Measurements from ENCODE around the gene RAPH1.
A peak's percentile ranks its signal among the peaks of the same experiment; 100 is the strongest.
"Not testable (repeated sequence)": the region's sequence is repeated elsewhere in the genome, so short reads cannot be mapped to it uniquely, and the experiment has no call there.

RAPH1 gene

DNA sequence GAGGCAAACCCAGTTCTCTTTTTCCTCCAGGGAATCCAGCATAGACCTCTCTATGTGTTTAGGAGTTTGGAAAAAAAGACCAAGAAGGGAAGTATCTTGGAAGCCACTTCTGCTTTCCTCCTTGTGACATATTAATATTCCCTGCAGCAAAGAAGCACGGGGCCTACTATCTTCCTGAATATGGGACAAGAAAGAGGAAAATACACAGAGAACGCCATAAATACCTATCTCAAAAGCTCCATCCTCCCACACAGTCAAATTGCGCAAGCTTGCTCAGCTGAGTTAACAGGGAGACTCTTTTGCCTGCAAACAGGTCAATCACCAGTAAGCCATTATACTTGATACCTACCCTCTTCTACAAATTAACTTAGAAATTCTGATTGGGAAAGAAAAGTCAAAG, 16.7 kb upstream of the RAPH1 start:
- in situ Hi-C loops (cut with MboI; ENCODE audit: low pct_unique_long_range_greater_than_20kb, low sequenced_read_pairs), result no loop called here
- peak; percentile 13 for DNase-seq

GRCh38 chr2:203550266-203550665, 15.2 kb upstream of the RAPH1 start:
- in situ Hi-C loops (cut with MboI; ENCODE audit: low pct_unique_long_range_greater_than_20kb, low sequenced_read_pairs), result no loop called here
- no peak for DNase-seq

- in situ Hi-C loops (cut with MboI; ENCODE audit: low pct_unique_long_range_greater_than_20kb, low sequenced_read_pairs), result no loop called here
- no peak for DNase-seq
Measured at GRCh38 chr2:203549406-203549805, 14.3 kb upstream of the RAPH1 start.

- in situ Hi-C loops (cut with MboI; ENCODE audit: low pct_unique_long_range_greater_than_20kb, low sequenced_read_pairs), result no loop called here
- no peak for DNase-seq
Measured at GRCh38 chr2:203548887-203549286, 13.8 kb upstream of the RAPH1 start.

GRCh38 chr2:203547356-203547755, 12.3 kb upstream of the RAPH1 start:
- DNase-seq, result no peak
- in situ Hi-C loops (cut with MboI; ENCODE audit: low pct_unique_long_range_greater_than_20kb, low sequenced_read_pairs), result no loop called here

DNA sequence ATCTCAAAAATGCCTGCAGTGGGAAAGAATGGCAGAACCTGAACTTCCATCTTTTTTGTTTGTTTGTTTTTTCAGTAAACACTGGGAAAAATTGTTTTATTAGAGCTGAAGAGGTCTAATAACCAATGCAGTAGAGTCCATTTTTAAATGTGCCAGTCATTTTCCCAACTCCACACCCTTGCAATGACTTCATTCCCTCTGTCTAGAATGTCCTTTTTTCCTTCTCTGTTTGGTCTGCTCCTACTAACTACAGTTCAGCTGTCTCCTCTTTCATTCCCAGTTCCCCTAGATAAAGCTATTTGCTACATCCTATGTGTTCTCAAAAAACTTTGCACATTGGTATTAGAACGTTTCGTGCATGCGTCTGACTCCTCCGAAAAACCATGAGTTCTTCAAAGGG, 9.3 kb upstream of the RAPH1 start:
- in situ Hi-C loops (cut with MboI; ENCODE audit: low pct_unique_long_range_greater_than_20kb, low sequenced_read_pairs), result no loop called here
- DNase-seq, result no peak

DNA sequence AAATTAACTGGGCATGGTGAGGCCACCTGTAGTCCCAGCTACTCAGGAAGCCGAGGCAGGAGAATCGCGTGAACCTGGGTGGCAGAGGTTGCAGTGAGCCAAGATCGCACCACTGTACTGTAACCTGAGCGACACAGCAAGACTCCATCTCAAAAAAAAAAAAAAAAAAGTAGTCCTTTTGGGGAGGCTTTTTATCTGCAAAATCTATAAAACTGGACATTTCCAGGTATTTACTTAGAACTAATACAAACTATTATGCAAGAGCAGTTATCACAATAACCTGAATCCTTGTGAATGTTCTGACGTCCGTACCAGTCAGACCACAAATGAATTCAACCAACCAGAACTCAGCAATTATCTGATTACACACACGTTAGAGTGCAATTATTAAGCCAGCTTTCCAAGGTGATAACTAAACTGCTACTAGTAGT, 8.8 kb upstream of the RAPH1 start:
- DNase-seq, result no peak
- in situ Hi-C loops (cut with MboI; ENCODE audit: low pct_unique_long_range_greater_than_20kb, low sequenced_read_pairs), result no loop called here

GRCh38 chr2:203540598-203540997, 5.5 kb upstream of the RAPH1 start:
- in situ Hi-C loops (cut with MboI; ENCODE audit: low pct_unique_long_range_greater_than_20kb, low sequenced_read_pairs), result not testable (repeated sequence)

DNA sequence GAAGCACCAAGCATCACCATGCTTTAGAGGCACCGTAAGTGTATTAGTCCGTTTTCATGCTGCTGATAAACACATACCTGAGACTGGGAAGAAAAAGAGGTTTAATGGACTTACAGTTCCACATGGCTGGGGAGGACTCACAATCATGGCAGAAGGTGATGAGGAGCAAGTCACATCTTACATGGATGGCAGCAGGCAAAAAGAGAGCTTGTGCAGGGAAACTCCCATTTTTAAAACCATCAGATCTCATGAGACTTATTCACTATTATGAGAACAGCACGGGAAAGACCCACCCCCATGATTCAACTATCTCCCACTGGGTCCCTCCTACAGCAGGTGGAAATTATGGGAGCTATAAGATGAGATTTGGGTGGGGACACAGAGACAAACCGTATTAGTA, 3.1 kb upstream of the RAPH1 start:
- in situ Hi-C loops (cut with MboI; ENCODE audit: low pct_unique_long_range_greater_than_20kb, low sequenced_read_pairs); DNase-seq: not testable (repeated sequence)

More at GRCh38 chr2:203540598-203540997, 5.5 kb upstream of the RAPH1 start:
- not testable (repeated sequence) for DNase-seq

DNA sequence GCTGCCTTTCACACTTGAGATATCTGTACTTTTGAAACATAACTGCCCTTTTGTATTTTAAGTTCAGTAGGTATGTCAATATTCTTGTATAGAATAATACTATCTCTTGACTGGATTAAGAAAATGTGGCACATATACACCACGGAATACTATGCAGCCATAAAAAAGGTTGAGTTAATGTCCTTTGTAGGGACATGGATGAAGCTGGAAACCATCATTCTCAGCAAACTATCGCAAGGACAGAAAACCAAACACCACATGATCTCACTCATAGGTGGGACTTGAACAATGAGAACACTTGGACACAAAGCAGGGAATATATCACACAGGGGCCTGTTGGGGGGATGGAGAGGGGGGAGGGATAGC, 1.5 kb upstream of the RAPH1 start:
- in situ Hi-C loops (cut with MboI; ENCODE audit: low pct_unique_long_range_greater_than_20kb, low sequenced_read_pairs); DNase-seq: not testable (repeated sequence)

- no peak for DNase-seq
- in situ Hi-C loops (cut with MboI; ENCODE audit: low pct_unique_long_range_greater_than_20kb, low sequenced_read_pairs), result no loop called here
Measured at GRCh38 chr2:203535784-203536585, 884 bp upstream of the RAPH1 start.

- DNase-seq, result peak; percentile 13
- in situ Hi-C loops (cut with MboI; ENCODE audit: low pct_unique_long_range_greater_than_20kb, low sequenced_read_pairs), result no loop called here
Measured at GRCh38 chr2:203534621-203535077, 452 bp downstream of the RAPH1 start.

DNA sequence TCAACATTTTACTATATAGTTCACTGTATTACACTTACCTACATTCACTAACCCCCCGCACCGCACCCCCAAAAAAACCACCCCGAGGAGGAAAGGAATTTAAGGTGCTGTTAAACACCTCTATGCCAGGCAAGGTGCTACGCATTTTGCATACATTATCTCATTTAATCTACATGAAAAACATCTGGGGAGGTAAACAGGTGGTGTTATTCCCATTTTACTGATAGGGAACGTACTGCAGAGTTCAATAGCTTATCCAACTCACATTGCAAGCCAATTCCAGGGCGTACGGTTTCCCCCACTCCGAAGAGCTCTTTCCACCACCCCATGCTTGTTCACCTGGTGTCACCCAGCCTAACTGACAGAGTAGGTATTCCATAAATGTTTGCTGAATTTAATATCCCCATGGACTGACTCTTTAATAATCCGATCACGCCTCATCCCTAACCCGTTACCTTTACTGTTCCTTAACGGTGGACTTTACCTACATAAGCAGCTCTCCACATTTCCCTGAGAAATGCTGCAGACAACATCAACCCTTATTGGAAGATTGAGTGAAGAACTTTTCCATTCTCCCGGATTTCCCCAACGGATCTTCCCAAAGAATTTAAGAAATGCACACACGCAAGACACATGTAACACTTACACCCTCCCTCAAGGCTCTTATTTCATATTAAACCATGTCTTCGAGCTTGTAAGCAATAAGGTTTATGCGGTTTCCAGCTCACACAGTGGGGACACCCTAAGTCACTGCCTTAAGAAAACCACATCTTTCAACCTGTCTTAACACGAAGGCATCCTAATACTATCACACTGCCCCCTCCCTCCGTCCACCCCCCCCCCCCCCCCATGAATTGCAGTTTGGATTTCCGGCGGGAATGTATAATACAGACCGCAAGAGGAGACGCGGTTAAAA, 1.2 kb downstream of the RAPH1 start:
- in situ Hi-C loops (cut with MboI; ENCODE audit: low pct_unique_long_range_greater_than_20kb, low sequenced_read_pairs), result no loop called here
- DNase-seq, result no peak

GRCh38 chr2:203532957-203533658, 2.0 kb downstream of the RAPH1 start:
- in situ Hi-C loops (cut with MboI; ENCODE audit: low pct_unique_long_range_greater_than_20kb, low sequenced_read_pairs), result no loop called here
- no peak for DNase-seq

GRCh38 chr2:203527719-203528118, 7.4 kb downstream of the RAPH1 start:
- no peak for DNase-seq
- in situ Hi-C loops (cut with MboI; ENCODE audit: low pct_unique_long_range_greater_than_20kb, low sequenced_read_pairs), result no loop called here

DNA sequence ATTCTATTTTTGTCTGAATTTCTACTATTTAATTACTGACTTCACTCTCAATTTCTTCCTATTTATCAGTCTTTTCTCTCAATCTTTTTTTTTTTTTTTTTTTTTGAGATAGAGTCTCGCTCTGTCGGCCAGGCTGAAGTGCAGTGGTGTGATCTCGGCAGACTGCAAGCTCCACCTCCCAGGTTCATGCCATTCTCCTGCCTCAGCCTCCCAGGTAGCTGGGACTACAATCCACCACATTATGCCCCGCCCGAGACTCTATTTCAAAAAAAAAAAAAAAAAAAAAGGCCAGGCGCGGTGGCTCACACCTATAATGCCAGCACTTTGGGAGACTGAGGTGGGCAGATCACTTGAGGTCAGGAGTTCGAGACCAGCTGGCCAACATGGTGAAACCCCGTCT, 21.8 kb downstream of the RAPH1 start:
- not testable (repeated sequence) for DNase-seq

GRCh38 chr2:203510941-203511305, 24.2 kb downstream of the RAPH1 start:
- no peak for DNase-seq
- in situ Hi-C loops (cut with MboI; ENCODE audit: low pct_unique_long_range_greater_than_20kb, low sequenced_read_pairs), result no loop called here

More for the DNA sequence above, 21.8 kb downstream of the RAPH1 start:
- in situ Hi-C loops (cut with MboI; ENCODE audit: low pct_unique_long_range_greater_than_20kb, low sequenced_read_pairs), result not testable (repeated sequence)

DNA sequence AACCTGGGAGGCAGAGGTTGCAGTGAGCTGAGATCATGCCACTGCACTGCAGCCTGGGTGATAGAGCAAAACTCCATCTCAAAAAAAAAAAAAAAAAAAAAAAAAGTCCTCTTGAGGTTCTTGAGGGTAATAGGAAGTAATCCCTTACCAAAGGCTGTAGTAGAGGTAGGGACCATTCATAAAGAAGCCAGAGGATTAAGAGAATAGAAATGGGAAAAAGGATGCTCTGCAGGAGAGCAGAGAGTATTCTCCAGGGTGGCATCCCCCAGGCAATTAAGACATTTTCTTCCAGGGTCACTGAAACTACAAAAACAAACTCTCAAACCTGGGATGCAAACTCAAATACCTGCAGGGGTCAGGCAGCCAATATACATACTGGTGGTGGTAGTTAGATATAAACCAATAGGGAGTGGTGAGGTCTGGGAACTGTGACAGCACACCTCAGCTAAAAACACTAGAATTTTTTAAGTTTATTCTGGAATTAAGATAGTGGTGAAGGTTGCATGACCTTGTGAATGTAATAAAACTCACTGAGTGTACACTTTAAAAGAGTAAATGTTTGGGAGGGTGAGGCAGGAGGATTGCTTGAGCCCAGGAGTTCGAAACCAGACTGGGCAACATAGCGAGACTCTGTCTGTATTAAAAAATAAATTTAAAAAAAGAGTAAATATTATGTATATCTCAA, 24.7 kb downstream of the RAPH1 start:
- DNase-seq, result no peak
- in situ Hi-C loops (cut with MboI; ENCODE audit: low pct_unique_long_range_greater_than_20kb, low sequenced_read_pairs), result no loop called here

GRCh38 chr2:203503460-203503859, 31.6 kb downstream of the RAPH1 start:
- in situ Hi-C loops (cut with MboI; ENCODE audit: low pct_unique_long_range_greater_than_20kb, low sequenced_read_pairs); DNase-seq: not testable (repeated sequence)

Measured in KBM-7 (cell line).